Germinal center (tissue), 1 donor: Measurements from ENCODE around the gene ARL2BP.
"Not testable (repeated sequence)": the region's sequence is repeated elsewhere in the genome, so short reads cannot be mapped to it uniquely, and the experiment has no call there.

ENCODE experiments used
- DNase-seq: peaks from one replicate; pipeline ENCODE4 v3.0.0; 2012; ENCODE audit warnings: mixed read lengths, low spot score

ARL2BP gene

GRCh38 chr16:57263541-57264351, 18.7 kb downstream of the ARL2BP start:
- DNase-seq = no peak

GRCh38 chr16:57264381-57264780, 19.3 kb downstream of the ARL2BP start:
- DNase-seq = no peak

GRCh38 chr16:57264950-57265371, 19.9 kb downstream of the ARL2BP start:
- no peak for DNase-seq

- DNase-seq = no peak
Observed at GRCh38 chr16:57265850-57266530, 20.9 kb downstream of the ARL2BP start.

- no peak for DNase-seq
Observed at GRCh38 chr16:57266531-57267260, 21.6 kb downstream of the ARL2BP start.

- not testable (repeated sequence) for DNase-seq
Observed at GRCh38 chr16:57267343-57267742, 22.3 kb downstream of the ARL2BP start.

GRCh38 chr16:57268804-57269800, 24.0 kb downstream of the ARL2BP start:
- DNase-seq = no peak

- no peak for DNase-seq
Observed at GRCh38 chr16:57270221-57271062, 25.4 kb downstream of the ARL2BP start.

GRCh38 chr16:57271063-57271345, 25.9 kb downstream of the ARL2BP start:
- no peak for DNase-seq

GRCh38 chr16:57271867-57272495, 26.9 kb downstream of the ARL2BP start:
- DNase-seq = no peak

- no peak for DNase-seq
Observed at GRCh38 chr16:57273359-57273758, 28.3 kb downstream of the ARL2BP start.

- no peak for DNase-seq
Observed at GRCh38 chr16:57273826-57274225, 28.8 kb downstream of the ARL2BP start.

- DNase-seq = not testable (repeated sequence)
Observed at GRCh38 chr16:57275946-57276345, 30.9 kb downstream of the ARL2BP start.

- no peak for DNase-seq
Observed at GRCh38 chr16:57276596-57276995, 31.5 kb downstream of the ARL2BP start.

GRCh38 chr16:57277586-57277985, 32.5 kb downstream of the ARL2BP start:
- no peak for DNase-seq

GRCh38 chr16:57278494-57278893, 33.4 kb downstream of the ARL2BP start:
- no peak for DNase-seq

GRCh38 chr16:57279780-57280638, 35.0 kb downstream of the ARL2BP start:
- no peak for DNase-seq

- DNase-seq = no peak
Observed at GRCh38 chr16:57281791-57282190, 36.7 kb downstream of the ARL2BP start.

GRCh38 chr16:57282510-57283213, 37.6 kb downstream of the ARL2BP start:
- no peak for DNase-seq
